Measurements from ENCODE around the gene HMGCL.

The HMGCL gene

DNA sequence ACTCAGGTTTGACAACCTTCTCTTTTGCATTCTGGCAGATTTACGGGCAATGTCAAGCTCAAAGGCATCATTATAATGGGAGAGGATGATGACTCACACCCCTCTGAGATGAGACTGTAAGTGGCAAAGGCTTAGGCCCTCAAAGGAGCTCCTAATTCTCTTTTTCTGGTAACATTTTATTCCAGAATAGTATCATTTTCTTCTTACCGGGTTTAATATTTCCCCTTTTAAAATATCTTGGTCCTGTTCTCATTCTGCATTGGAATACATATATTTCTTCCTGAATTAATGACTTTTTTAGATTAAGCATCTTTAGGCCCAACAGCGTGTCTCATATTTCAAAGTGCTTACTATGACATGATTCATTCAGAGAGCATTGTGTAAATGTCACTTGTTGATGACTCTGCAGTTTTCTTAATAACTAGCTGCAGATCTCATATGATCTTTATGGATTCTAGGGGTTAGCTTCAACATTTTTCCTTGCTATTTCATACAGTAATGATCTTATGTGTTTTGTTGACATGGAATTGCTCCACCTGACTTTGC lies 45.3 kb downstream of the HMGCL start:
- no peak for DNase-seq

DNA sequence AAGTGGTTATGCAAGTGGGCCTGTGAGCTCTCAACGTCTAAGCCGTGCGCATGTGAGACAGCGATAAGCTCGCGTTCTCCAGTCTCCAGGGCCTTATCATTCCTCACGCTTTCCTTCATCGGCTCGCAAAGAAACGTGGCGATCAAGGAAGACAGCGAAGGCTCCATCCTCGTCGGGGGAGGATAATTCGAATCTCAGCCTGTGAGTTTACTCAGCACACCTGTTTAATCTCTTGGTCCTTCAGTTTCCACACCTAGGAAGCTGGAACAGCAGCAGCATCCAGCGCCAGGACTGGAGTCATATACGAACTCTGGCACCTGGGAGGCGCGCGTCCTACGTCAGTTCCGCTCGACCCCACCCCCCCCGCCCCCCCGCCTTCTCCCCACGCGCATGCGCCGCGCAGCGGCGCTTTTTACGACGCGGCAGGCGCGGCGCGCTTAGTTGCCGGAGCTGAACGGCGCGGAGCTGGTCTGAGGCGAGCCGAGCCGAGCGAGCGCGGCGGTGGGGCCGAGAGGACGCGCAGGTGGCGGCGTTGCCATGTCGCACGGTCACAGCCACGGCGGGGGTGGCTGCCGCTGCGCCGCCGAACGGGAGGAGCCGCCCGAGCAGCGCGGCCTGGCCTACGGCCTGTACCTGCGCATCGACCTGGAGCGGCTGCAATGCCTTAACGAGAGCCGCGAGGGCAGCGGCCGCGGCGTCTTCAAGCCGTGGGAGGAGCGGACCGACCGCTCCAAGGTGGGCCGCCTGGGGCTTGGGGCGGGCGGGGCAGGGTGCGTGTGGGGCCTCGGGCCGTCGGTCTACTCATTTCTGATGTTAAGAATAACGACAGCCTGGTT lies 47.0 kb downstream of the HMGCL start, which contains the start of gene PITHD1:
Gene PITHD1, plus strand, starts transcription at position 440 of the 836 bp plus-strand sequence. Its CDS starts 98 bp downstream, at position 538.
- DNase-seq, result peak; percentile 19 to 85 (median 72)

DNA sequence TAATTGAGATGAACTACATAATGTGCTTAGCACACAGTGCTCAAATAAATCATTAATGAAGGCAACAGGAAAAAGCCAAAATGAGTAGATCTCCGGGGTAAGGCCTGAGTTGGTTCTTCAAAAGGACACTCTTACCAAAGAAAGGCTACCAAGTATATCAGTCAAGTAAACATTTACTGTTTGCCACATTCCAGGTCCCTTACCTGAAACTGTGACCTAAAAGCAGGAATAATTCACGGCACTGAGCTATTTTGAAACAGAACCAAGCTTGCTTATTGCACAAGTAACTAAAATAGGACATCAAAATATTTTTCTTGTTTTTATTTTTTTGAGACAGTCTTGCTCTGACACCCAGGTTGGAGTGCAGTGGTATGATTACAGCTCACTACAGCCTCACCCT lies 49.0 kb downstream of the HMGCL start:
- no peak for DNase-seq

- no peak for DNase-seq
Measured at GRCh38 chr1:23774174-23774880, 50.9 kb downstream of the HMGCL start.

DNA sequence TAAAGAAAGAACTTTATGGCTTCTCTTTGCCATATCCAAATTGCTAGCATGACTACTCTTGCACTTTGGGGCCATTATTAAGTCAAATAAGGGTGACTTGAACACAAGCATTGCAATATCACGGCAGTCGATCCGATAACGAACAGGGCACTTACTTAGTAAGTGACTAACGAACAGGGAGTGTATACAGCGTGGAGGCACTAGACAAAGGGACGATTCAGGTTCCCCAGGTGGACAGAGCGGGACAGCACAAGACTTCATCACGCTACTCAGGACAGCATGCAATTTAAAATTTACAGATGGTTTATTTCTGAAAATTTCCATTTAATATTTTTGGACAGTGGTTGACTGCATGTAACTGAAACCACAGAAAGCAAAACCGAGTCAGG lies 52.4 kb downstream of the HMGCL start:
- DNase-seq, result no peak

GRCh38 chr1:23772049-23772853 lies 53.0 kb downstream of the HMGCL start:
- DNase-seq, result peak in 57 of 58 donors; percentile 14 to 91 (median 63)

DNA sequence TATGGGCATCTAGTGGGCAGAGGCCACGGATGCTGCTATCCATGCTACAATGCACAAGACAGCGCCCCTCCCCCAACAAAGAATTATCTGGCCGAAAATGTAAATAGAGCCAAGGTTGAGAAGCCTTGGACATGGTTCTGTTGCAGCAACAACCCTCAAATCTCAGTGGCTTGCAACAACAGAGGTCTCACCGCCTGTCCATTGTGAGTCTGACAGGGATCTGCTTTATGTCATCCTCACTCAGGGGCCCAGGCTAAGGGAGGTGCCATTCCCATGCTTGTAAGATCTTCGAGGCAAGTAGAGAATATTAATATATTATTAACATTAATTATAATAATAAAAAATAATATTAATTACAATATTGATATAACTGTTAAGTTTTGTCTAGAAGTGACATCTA lies 56.5 kb downstream of the HMGCL start:
- DNase-seq, result no peak

DNA sequence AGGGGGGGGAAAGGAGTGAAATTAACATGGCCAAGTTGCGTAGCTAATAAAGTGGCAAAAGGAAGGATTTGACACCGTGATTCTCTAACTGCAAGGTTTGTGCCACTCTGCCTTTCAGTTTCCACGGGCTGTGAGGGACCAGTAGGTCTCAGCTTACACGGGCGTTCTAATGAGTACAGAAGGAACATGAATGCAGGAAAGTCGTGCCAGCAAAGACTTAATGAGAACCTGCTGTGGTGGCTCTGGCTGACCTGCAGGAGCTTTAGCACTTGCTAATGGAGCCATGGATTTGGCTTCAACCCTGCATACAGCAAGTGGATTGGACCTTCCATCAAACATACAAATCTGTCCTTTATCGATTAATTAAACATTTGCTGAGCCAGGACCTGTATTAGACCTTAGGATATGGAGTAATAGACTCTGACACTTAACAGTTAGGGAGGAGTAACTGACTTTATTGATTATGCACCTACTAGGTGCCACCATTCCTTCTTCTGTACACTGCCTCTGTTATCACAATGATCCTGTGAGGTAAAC lies 62.1 kb downstream of the HMGCL start:
- no peak for DNase-seq

DNA sequence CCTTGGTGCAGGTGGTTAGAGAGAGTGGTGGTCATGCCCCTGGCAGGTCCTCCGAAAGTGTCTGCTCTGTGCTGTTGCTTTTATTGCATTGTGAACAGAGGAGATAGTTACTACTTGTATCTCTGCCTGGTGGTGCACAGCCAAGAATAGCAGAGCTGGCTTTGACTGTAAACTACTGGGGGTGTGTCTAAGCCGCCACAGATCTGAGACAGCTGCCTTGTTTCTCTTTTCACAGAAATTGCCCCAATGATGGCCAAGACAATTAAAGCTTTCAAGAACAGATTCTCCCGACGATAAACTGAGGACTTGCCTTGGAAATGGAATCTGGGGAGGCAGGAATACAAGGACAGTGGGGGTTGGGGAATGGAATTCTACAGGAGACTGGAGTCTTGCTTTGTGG lies 66.0 kb downstream of the HMGCL start:
- peak in 51 of 58 donors; percentile 7 to 86 (median 40) for DNase-seq

GRCh38 chr1:23757812-23758211 lies 67.4 kb downstream of the HMGCL start:
- DNase-seq, result no peak

DNA sequence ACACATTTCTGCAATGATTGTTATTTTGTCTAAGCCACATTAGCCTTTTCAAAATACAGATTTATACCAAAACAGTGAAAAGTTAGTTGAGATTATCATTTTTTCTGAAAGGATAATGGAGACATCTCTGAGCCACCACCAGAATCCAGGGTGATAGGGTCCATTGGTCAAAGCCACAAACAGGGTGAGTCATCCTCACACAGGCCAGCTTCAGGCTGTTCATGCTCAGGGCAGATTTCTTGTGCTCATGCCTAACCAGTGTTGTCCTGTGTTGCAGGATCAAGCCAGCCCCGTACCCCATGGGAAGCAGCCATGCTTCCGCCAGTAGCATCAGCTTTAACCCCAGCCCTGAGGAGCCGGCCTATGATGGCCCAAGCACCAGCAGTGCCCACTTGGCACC lies 68.6 kb downstream of the HMGCL start:
- no peak for DNase-seq

GRCh38 chr1:23752909-23753308 lies 72.3 kb downstream of the HMGCL start:
- no peak for DNase-seq

Measured in anterior cingulate cortex (tissue), 58 donors.